NCI-H345 (cell line): ENCODE measurements around the gene TAF10.

Source experiments
- DNase-seq: peaks from one replicate; lab custom pipeline; 2025; lab: John Stamatoyannopoulos, UW

TAF10 gene

DNA sequence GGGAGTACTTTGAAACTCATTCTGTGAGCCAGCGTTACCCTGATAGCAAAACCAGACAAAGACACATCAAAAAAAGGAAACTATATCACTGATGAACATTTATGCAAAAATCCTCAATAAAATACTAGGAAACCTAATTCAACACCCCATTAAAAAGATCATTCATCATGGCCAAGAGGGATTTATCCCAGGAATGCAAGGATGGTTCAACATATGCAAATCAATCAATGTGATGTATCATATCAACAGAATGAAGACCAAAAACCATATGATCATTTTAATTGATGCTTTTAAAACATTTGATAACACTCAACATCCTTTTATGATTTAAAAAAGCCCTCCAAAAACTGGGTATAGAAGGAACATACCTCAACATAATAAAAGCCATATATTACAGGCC lies 28.4 kb downstream of the TAF10 start:
- DNase-seq, result no peak

DNA sequence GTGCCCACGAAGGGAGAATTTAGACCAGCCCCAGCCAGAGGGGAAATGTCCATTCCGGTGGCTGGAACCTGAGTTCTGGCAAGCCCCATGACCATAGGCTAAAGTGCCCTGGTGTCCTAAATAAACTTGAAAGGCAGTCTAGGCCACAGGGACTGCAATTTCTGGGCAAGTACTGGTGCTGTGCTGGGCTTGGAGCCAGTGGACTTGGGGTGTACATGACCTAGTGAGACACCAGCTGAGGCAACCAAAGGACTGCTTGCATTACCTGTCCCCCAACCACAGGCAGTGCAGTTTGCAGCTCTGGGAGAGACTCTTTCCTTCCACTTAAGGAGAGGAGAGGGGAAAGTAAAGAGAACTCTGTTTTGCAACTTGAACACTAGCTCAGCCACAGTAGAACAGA lies 32.3 kb downstream of the TAF10 start:
- DNase-seq, result no peak

DNA sequence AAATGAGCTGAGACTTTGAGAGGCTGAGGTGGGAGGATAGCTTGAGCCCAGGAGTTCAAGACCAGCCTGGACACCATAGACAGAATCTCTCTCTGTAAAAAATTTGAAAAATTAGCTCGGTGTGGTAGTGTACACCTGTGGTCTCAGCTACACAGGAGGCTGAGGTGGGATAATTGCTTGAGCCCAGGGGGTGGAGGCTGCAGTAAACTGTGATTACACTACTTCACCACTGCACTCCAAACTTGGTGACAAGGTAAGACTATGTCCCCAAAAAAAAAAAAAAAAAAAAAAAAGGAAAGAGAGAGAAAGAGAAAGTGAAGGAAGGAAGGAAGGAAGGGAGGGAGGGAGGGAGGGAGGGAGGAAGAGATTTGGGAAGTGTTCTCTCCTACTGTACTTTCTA lies 33.9 kb downstream of the TAF10 start:
- no peak for DNase-seq

DNA sequence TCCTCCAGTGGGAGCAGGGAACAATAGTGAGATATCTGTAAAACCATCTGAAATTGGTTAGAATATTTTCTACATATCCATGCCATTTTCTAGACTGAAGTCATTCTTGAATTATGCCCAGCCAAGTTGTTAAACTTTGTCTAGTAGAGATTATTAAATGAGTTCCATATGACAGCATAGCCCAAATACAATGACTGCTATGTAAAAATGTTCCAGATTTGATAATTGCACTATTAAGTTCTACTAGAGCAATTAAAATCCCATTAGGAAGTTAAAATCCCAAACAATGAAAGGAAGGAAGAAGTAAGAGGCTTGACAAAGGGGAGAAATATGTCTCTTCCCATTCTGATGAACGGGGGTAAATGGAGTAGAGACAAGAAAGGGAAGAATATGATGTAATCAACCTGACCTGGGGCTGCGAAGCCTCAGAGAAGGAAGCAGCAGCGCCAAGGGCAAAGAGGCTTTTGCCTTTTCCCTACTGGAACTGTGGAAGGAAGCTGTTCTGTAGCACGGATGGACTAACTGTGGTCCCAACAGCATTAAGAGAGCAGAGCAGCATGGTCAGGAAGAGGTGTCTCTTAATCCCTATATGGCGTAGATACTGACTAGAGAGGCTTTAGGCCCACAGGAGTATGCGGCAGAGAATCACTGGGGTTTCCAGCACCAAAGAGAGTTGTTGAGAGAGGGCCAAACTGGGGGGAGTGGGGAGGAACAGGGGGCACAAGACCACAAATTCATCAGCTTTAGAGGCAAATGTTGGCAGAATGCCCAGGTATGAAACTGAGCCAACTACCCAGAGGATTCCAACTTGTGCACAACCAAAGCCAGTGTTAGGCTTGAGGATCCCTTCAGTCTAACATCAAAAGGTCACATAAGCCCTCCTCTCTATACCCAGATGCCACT lies 35.3 kb downstream of the TAF10 start:
- peak; percentile 40 for DNase-seq

DNA sequence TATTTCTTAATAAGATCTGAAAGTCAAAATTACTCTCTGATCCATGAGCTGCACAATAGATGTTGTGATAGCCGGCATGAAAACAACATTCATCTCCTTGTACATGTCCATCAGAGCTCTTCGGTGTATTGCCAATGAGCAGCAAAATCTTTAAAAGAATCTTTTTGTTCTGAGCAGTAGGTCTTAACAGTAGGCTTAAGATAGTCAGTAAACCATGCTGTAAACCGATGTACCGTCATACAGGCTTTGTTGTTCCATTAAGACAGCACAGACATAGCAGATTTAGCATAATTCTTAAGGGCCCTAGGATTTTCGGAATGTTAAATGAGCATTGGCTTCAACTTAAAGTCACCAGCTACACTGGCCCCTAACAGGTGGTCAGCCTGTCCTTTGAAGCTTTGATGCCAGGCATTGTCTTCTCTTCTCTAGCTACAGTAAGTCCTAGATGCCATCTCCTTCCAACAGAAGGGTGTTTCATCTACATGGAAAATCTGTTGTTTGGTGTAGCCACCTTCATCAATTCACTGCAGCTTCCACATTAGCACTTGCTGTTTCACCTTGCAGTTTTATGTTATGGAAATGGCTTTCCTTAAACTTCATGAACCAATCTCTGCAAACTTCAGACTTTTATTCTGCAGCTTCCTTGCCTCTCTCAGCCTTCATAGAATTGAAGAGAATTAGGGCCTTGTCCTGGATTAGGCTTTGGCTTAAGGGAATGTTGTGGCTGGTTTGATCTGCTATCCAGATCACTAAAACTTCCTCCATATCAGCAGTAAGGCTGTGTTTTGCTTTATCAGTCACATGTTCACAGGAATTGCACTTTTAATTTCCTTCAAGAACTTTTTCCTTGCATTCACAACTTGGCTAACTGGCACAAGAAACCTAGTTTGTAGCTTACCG lies 37.0 kb downstream of the TAF10 start:
- no peak for DNase-seq

DNA sequence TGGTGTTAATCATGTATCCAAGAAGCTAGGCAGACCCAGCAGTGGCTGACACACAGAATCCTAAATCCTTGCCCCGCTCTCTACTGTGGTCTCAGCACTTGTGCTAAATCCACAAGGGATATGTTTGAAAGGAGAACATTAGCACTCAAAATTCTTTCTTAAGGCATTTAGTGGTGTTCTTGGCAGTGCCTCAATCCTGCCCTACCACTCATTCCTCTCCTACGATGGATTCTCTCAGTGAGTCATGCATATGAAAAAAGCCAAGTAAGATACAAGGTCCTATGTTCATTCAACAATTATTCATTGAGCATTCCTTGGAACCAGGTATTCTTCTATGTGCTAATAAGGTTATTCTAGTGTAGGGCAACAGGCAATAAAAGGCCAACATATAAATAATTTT lies 39.8 kb downstream of the TAF10 start:
- DNase-seq, result no peak

DNA sequence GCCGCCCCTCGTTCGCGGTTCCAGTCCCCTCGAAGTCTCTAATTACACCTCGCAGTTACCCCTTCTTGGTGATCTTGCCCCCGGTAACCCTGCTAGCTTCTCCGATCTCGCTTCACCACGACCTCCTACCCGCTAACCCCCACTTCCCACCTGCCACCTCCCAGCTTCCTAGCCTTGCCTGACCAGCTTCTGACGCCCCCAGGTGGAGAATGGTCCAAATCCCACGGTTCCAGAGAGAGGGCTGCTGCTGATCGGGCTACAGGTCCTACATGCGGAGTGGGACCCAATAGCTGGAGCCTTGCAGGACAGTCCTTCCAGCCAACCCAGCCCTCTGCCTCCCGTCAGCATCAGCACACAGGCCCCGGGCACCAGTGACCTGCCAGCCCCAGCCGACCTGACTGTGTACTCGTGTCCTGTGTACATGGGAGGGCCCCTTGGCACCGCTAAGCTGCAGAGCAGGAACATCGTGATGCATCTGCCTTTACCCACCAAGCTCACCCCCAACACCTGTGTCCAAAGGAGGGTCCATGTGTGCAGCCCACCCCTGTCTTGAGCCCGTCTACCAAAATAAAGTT lies 40.5 kb downstream of the TAF10 start:
- no peak for DNase-seq

DNA sequence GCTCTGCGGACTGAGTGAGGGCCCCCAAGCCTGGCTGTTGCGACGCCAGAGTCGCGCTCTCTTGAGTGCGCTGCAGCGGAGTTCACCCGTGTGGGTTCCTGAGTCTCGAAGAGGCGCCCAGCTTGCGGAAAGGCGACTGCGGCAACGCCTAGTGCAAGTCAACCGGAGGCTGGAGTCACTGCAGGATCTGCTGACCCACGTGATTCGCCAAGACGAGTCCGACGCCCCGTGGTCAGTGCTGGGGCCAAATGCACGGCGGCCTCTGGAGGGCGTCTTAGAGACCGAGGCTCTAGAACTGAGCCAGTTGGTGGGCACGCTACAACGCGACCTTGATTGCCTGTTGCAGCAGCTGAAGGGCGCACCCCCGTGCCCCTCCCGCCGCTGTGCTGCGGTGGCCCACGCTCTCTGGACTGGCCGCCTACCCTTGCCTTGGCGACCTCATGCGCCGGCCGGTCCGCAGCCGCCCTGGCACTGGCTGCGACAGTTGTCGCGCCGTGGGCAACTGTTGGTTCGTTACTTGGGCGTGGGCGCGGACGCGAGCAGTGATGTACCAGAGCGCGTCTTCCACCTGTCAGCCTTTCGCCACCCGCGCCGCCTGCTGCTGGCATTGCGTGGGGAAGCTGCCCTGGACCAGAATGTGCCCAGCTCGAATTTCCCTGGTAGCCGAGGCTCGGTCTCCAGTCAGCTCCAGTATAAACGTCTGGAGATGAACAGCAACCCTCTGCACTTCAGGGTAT lies 41.2 kb downstream of the TAF10 start:
- DNase-seq, result no peak

DNA sequence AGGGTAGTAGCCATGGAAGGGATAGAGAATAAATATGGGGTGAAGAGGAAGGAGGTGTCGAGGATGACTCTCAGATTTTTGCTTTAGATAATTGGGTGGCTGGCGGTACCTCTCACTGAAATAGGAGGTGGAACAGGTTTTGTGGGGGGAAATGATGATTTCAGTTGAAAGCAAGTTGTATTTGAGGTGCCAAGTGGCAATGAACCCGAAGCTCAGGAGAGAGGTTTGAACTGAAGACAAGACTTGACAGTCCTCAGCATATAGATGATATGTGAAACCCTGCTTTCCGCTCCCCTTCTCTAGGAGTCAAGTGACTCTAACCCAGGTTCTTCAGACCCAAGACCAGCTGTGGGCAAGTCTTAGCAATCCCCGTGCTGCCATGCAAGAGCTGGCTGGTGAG lies 42.3 kb downstream of the TAF10 start:
- no peak for DNase-seq

DNA sequence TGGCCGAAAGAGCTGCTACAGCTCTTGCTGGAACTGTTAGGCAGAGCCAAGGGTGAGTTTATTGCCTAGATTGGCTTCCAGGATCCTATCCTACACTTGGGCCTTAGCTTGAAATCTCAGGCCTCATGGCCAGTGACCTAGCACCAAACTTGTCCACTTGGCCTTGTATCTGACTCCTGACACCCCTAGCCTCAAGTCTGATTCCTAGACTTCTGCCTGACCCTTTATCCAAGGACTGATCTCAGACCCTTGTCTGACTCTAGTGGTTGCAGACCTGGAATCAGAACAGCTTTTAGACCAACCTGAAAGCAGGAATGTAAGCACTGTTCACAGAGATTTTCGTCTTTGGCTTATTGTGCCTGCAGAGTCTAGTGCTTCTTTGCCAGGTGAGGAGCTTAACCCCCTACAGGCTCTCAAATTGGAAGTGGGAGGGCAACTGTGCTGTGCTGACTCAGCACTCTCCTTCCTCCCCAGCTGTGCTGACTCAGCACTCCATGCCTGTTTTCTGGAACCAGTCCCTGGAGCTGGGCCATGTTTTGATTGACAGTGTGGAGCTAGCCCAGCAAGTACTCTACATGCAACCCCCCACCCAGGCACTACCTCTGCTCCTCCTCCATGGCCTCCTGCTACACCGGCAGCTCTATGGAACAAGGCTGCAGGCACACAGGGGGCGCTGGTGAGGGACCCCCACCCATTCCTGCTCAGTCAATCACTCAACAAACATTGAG lies 43.7 kb downstream of the TAF10 start:
- no peak for DNase-seq

DNA sequence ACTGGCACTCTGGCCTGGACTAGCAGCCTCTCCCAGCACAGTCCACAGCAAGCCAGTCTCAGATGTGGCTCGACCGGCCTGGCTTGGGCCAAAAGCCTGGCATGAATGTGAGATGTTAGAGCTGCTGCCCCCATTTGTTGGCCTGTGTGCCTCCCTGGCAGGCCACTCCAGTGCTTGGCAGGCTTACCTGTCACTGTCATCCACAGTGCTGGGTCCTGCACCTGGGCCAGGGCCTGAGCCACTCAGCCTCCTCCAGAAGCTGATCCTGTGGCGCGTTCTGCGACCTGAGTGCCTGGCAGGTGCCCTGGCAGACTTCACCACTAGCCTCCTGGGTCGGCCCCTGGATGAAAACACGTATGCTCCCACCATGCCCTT lies 44.7 kb downstream of the TAF10 start:
- no peak for DNase-seq

DNA sequence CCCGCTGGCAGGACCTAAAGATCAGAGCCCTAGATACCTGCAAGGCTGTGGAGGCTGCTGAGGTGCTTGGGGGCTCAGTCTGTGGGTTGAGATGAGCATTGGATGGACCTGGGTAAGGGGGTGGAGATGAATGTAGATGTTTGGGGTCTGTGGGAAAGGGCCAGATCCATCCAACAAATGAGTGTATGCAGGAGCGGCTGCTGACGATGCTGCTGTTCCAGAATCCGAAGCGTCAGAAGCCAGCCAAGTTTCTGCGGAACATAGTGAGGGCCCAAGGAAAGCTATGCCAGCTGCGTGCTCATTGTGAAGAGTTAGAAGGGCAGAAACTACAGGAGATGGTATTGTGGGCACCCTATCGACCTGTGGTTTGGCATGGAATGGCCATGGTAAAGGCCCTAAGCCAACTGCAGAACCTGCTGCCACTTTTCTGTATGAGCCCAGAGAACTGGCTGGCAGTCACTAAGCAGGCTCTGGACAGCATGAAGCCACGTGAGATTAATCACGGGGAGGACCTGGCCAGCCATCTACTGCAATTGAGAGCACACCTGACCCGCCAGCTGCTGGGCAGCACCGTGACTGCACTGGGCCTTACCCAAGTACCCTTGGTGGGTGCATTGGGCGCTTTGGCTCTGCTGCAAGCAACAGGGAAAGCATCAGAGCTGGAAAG lies 45.2 kb downstream of the TAF10 start:
- no peak for DNase-seq

DNA sequence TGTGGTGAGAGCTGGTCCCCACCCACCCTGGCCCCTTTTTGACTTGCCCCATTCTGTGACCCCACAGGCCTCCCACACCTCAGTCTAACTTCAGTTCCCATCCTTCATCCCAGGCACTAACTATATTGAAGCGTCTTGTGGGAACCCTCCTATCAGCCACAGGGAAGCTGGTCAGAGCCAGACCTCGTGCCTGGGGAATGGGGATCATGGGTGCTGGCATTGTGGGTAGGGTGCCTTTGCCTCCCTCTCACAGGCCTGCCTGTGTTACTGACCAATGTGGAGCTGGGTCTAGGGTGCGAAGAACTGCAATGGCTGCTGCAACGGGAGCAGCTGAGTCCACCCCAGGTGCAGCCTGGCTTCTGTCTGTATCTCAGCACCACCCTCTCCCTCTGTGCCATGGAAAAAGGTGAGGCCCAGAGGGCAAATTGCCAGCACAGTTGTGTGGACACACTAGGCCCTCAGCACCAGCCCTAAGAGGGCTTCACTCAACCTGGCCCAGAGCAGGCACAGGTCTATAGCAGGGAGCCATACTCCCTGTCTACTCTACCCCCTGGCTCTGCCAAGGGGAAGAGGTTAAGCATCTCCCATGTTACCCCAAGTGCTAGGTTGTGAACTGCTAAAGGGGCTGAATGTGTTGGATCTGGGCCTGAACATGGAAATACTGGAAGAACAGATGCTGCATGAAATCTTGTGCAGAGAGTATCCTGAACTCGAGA lies 45.9 kb downstream of the TAF10 start:
- DNase-seq, result no peak

DNA sequence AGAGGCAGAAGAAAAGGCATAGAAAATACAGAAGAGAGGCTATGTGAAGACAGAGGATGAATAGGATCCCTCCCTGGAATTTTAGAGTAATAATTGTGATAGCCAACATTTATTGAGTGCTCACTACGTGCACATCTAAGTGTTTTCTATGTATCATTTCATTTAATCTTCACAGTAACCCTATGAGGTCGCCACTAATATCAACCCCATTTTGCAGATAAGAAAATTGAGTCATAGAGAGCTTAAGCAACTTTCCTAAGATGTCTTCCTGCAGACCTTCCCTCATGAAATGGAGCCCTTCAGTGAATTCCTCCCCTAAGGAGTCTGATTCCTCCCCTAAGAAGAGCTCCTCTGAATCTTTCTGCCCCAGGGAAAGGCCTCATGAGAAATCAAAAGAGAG lies 46.7 kb downstream of the TAF10 start:
- no peak for DNase-seq

DNA sequence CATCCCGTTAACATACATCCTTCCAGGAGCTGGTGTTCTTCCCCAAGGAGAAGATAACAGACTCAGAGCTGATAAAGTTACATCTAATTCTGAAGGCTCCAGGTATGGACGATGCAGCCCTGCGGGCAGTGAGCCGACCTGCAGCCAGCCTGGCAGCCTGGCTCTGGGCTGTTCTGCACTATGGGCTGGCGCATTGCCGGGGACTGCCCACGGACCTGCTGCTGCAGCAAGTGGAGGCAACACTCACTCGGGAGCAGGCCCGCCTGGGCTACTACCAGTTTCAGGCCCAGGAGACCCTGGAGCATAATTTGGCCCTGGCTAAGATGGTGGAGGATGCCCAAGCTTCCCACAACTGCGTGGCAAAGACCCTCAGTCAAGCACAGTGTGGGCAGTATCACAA lies 48.3 kb downstream of the TAF10 start:
- DNase-seq, result no peak

DNA sequence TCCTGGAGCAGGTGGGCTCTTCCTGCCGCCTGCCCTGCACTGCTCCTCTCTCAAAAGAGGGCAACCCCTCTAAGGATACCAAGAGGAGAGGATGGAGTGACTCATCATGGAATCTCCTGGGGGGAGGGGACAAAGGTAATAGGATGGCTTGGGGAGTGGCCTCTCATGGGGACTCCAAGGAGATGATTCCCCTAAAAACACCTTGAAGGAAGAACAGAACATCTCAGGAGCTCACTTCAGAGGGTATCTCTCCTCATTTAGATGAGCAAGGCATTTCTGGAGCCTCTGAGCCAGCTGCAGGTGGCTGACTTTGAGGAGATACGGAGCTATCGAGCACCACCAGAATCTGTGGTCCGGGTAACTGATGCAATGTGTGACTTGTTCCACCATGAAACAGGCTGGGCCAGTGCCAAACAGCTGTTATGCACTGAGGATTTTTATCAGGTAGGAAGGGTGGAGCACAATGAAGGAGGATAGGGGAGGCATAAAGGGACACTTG lies 48.8 kb downstream of the TAF10 start:
- no peak for DNase-seq

DNA sequence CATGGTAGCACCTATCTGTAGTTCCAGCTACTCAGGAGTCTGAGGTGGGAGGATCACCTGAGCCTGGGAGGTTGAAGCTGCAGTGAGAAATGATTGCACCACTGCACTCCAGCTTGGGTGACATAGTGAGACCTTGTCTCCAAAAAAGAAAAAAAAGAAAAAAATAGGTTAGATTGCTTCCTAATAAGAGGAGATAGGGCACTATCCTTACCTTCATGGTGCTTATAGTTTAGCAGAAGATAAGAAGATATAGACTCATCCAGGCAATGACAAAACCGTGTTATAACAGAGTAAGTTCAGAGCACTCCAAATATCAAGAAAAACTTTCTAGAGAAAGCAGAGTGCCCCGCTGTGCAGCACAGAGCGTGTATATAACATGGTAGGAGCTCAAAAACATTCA lies 50.7 kb downstream of the TAF10 start:
- no peak for DNase-seq
